K562 (cell line): ENCODE results near the gene RCOR1. TPM values are rescaled to one million over a fixed set of nuclear protein-coding genes. Genes with fewer than 3 reads are reported as not detected.

Experiments used
- PCBP2 ChIP-seq: fragments of 200-400 bp; formaldehyde crosslinking; IDR thresholded peaks from 2 replicates; pipeline ENCODE4 v1.6.1; 2018; ENCODE audit warnings: low read length, low read depth, mild to moderate bottlenecking, moderate library complexity; ENCODE audit not compliant: poor library complexity, severe bottlenecking
- RFX7 ChIP-seq: fragments of 250-450 bp; sonication (Bioruptor Pico); IDR thresholded peaks from 2 replicates; pipeline ENCODE4 v1.5.1; 2021; ENCODE audit warnings: mild to moderate bottlenecking
- SMARCE1 ChIP-seq: fragments of 450-650 bp; IDR thresholded peaks from 2 replicates; pipeline ENCODE4 v1.7.1; 2016; ENCODE audit warnings: mild to moderate bottlenecking
- ZNF133 ChIP-seq: fragments of 250-450 bp; sonication (Bioruptor Pico); IDR thresholded peaks from 2 replicates; pipeline ENCODE4 v1.4.0; 2020; ENCODE audit warnings: mild to moderate bottlenecking
- ZNF311 ChIP-seq: fragments of 250-450 bp; sonication (Bioruptor Pico); IDR thresholded peaks from 2 replicates; pipeline ENCODE4 v1.4.0; 2020; ENCODE audit warnings: mild to moderate bottlenecking, moderate library complexity
- ZNF354B ChIP-seq: fragments of 250-450 bp; sonication (Bioruptor Pico); IDR thresholded peaks from 2 replicates; pipeline ENCODE4 v1.4.0; 2020
- ZNF431 ChIP-seq: sonication (generic); formaldehyde crosslinking; IDR thresholded peaks from 2 replicates; pipeline ENCODE4 v1.8.0; 2022; ENCODE audit warnings: mild to moderate bottlenecking, missing genetic modification reagents
- ZNF830 ChIP-seq: fragments of 250-450 bp; sonication (Bioruptor Pico); IDR thresholded peaks from 2 replicates; pipeline ENCODE4 v1.5.0; 2021; ENCODE audit warnings: mild to moderate bottlenecking
- polyA plus RNA-seq, 8 experiments: library from polyadenylated mRNA; depleted of rRNA in 4 of 8; stranded (reverse) in 5 of 8; unstranded in 3 of 8; fragments of >200 nt; fragmentation: Nextera tagmentation in 2 of 8; fragmentation: Illumina TruSeq in 1 of 8; extraction: Ambion mirVana in 2 of 8; extraction: Trizol in 1 of 8; gene quantifications; 2 replicates each; pipeline versions ENCODE4 v1.2.1 to v1.2.3, GENCODE V29; 2011 to 2014; ENCODE audit warnings: inconsistent platforms in 1 of 8, missing spikeins in 1 of 8
- total RNA-seq, 7 experiments: library from RNA; depleted of rRNA in 6 of 7; stranded (reverse); fragments of >200 nt in 6 of 7; fragmentation: Illumina TruSeq in 2 of 7; extraction: Trizol in 2 of 7; gene quantifications; 2 replicates each; pipeline versions ENCODE4 v1.2.1 to v1.2.3, GENCODE V29; 2011 to 2021; ENCODE audit warnings: low replicate concordance in 1 of 7
- TF ChIP-seq, protein P1 (sequence below), 2 experiments: fragments of 450-650 bp in 1 of 2; sonication (generic) in 1 of 2; formaldehyde crosslinking in 1 of 2; IDR thresholded peaks; 2 replicates each; pipeline versions ENCODE4 v1.7.1 to v1.9.0; 2016 to 2022; ENCODE audit warnings: inconsistent platforms in 1 of 2, mild to moderate bottlenecking in 1 of 2, missing genetic modification reagents in 1 of 2
- TF ChIP-seq, protein P2 (sequence below): conservative IDR thresholded peaks from 2 replicates; pipeline ENCODE4 v1.6.1; 2011; ENCODE audit warnings: low read depth, mild to moderate bottlenecking, low read length; ENCODE audit not compliant: control insufficient read depth

RCOR1 gene
- total and polyA plus RNA-seq, 9 of the 15 experiments (the other 6 are each of a cell fraction or from before 2014, with no cell fraction given), result 8.5 to 47.9 (median 20.9) TPM

DNA sequence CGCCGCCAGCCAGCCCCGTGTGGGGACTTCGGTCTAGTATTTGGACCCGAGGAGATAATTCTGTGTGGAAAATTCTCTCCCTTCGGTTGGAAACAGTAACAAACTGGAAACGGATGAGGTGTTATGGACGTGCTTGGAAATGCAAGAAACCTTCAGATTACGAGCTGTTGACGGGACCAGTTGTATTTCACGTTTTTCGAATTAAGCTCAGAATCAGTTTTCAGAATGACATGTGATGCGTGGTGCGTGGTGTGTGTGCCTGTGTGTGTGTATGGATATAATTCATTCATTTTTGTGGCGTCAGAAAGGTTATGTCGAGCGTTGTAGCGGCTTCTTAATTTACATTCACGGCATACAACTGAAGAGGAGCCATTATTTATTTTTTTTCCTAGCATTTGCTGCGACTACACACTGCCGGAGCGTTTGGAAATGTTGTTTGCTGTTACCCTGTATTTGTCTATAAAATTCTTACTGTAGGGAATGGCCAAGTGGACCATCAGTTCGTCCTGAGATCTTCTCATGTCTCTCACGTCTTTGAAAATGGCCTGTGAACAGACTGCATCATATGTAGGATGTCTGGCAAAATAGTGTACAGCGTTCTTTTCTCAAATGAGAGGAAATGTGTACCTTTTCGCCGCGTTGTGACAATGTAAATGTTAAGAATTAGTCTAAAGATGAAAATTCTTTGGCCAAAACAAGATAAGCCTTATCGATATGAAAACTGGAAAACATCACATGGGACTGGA, 186.1 kb downstream of the RCOR1 start (continued):
- TF ChIP-seq, protein P1, sequence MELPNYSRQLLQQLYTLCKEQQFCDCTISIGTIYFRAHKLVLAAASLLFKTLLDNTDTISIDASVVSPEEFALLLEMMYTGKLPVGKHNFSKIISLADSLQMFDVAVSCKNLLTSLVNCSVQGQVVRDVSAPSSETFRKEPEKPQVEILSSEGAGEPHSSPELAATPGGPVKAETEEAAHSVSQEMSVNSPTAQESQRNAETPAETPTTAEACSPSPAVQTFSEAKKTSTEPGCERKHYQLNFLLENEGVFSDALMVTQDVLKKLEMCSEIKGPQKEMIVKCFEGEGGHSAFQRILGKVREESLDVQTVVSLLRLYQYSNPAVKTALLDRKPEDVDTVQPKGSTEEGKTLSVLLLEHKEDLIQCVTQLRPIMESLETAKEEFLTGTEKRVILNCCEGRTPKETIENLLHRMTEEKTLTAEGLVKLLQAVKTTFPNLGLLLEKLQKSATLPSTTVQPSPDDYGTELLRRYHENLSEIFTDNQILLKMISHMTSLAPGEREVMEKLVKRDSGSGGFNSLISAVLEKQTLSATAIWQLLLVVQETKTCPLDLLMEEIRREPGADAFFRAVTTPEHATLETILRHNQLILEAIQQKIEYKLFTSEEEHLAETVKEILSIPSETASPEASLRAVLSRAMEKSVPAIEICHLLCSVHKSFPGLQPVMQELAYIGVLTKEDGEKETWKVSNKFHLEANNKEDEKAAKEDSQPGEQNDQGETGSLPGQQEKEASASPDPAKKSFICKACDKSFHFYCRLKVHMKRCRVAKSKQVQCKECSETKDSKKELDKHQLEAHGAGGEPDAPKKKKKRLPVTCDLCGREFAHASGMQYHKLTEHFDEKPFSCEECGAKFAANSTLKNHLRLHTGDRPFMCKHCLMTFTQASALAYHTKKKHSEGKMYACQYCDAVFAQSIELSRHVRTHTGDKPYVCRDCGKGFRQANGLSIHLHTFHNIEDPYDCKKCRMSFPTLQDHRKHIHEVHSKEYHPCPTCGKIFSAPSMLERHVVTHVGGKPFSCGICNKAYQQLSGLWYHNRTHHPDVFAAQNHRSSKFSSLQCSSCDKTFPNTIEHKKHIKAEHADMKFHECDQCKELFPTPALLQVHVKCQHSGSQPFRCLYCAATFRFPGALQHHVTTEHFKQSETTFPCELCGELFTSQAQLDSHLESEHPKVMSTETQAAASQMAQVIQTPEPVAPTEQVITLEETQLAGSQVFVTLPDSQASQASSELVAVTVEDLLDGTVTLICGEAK (IDR thresholded peaks at IDR 0.05), result peak; percentile 64; the same call in 1 of the 2 replicates
- TF ChIP-seq, protein P1 (CRISPR knock-in tag; IDR thresholded peaks at IDR 0.05), result no peak
- TF ChIP-seq ZNF354B (CRISPR knock-in tag) (no peak), ZNF830 (CRISPR knock-in tag) (no peak), ZNF311 (CRISPR knock-in tag) (no peak), ZNF133 (CRISPR knock-in tag) (no peak), ZNF431 (CRISPR knock-in tag) (no peak), SMARCE1 (0 out of 2 replicates have a peak, but pooled peaks have one; percentile 19), PCBP2 (no peak), RFX7 (CRISPR knock-in tag) (no peak)
- TF ChIP-seq, protein P2, sequence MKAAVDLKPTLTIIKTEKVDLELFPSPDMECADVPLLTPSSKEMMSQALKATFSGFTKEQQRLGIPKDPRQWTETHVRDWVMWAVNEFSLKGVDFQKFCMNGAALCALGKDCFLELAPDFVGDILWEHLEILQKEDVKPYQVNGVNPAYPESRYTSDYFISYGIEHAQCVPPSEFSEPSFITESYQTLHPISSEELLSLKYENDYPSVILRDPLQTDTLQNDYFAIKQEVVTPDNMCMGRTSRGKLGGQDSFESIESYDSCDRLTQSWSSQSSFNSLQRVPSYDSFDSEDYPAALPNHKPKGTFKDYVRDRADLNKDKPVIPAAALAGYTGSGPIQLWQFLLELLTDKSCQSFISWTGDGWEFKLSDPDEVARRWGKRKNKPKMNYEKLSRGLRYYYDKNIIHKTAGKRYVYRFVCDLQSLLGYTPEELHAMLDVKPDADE, result no peak
